ENCODE results near the gene DGKQ. TPM values are rescaled to one million over a fixed set of nuclear protein-coding genes. Genes with fewer than 3 reads are reported as not detected.

DGKQ gene
- total RNA-seq, 2 experiments from 2014 or later: 11.1 to 11.4 TPM

DNA sequence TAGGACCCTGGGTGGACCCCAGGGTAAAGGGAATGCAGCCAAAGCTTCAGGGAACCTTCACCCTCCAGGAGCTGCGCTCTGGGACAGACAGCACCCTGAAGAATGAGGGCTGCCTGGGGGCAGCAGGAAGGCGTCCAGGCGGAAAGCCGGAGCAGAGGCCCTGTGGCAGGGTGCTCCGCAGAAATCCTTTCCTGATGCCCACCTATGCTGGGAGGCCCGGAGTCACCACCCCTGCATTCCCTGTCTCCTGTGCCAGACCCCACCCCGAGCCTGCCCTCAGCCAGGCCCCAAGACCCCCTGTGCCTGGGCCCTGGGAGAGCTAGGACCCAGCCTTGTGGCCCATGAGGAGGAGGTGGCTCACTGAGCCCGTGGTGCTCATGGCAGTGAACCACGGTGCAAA is 1.3 kb upstream of the DGKQ start:
- POLR2A ChIA-PET: no interaction called here
- Mint-ChIP-seq H3K4me1 (ENCODE audit: low read depth) (peaks cover 8% of the 10 kb centered on the region), H3K4me3 (no peak overlapping the region), H3K36me3 (no peaks in the 10 kb centered on the region), H3K9me3 (no peaks in the 10 kb centered on the region), H3K27ac (no peak overlapping the region), H3K27me3 (no peaks in the 10 kb centered on the region)
- no peak for DNase-seq
- intact Hi-C loops (cut with micrococcal nuclease): loop anchor here (5.0 kb wide), 1 partner anchor 192 kb away; no protein-coding TSS in a partner anchor
- CTCF ChIA-PET: interaction anchor here (0.6 kb wide), 1 partner anchor 379 kb away, joined by 3 read pairs; no protein-coding TSS in a partner anchor

DNA sequence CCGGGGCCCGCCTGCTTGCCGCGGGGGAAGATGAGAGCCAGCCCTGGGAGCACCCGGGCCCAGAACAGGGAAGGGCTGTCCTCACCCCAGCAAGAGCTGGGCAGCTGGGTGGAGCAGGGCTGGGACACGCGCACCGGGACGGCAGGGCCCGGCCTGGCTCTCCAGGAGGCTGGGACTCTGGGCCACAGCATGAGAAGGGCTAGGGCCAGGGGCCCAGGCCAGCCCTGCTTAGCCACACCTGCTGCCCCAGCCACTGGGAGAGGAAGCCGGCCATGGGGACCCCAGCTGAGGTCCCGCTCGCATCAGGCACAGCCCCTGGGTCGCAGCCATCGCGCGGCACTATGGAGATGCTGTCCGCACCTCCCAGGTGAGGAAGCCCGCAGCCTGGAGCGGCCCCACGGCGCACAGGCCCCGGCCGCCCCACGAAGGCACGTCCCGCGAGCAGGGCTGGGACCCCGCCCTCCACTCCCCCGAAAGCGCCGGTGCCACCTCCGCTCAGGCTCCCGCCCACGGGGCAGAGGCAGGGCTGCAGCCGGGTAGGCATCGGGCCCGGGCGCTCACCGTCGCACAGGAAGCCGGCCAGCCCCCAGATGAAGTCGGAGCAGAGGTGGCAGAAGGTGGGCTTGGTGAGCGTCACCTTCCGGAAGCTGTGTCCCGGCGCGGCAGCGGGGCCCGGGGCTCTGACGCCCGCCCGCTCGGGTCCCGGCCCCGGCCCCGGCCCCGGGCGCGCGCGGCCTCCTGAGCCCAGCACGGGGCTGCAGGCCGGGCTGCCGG is 531 bp downstream of the DGKQ start:
- CTCF ChIA-PET: no interaction called here
- Mint-ChIP-seq H3K4me1 (ENCODE audit: low read depth) (peaks cover 8% of the 10 kb centered on the region), H3K27me3 (no peaks in the 10 kb centered on the region), H3K4me3 (peak overlapping the region; percentile 55), H3K27ac (no peak overlapping the region), H3K9me3 (no peaks in the 10 kb centered on the region), H3K36me3 (no peaks in the 10 kb centered on the region)
- POLR2A ChIA-PET: interaction anchor here (0.6 kb wide), 1 partner anchor 8 kb away, joined by 4 read pairs; no protein-coding TSS in a partner anchor
- peak; percentile 64 for DNase-seq
- intact Hi-C loops (cut with micrococcal nuclease): loop anchor here (1.0 to 5.0 kb wide), 4 partner anchors 14 to 191 kb away; partner anchors contain the start of genes FGFRL1, GAK, IDUA and TMEM175

DNA sequence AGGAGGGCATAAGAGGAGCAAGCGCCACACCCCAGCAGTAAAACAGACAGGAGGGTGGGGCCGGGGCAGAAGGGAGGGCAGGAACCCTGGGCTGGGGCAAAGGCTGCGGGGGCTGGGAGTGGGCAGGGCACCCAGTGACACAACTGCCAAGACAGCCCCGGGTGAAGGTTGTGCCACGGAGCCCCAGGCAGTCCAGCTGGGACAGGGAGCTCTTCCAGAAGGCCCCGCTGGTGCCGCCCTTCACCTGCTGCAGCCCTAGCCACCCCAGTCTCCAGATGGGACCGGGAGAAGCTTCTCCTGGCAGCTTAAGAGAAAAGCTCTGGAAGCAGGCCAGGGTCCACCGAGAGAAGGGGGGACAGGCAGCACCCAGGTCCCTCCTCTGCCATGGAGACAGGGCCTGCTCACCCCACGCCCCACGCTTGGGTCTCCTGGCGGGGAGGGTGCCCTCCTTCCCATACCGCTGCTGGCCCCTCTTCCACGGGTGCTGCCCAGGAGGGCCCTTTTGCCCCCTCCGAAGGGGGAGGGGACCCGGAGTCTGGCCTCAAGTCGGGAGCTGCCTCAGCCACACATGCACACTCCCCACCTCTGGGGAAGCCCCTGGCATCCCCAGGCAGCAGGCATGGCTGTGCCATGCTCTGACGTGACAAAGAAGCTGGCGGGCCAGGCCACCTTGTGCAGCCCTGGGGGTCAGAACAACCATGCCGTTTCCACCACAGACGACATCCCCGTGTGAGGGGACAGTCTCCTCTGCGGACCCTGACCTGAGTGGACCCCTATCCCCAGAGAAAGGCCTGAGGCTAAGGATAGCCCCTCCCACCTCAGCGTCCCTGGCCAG is 1.5 kb downstream of the DGKQ start:
- DNase-seq: no peak
- Mint-ChIP-seq H3K4me1 (ENCODE audit: low read depth) (peaks cover 8% of the 10 kb centered on the region), H3K9me3 (no peaks in the 10 kb centered on the region), H3K4me3 (peak overlapping the region; percentile 55), H3K36me3 (no peaks in the 10 kb centered on the region), H3K27me3 (no peaks in the 10 kb centered on the region), H3K27ac (no peak overlapping the region)
- ChIA-PET CTCF (no interaction called here), POLR2A (interaction anchor here (0.5 kb wide), 1 partner anchor 195 kb away, joined by 3 read pairs; no protein-coding TSS in a partner anchor)
- intact Hi-C loops (cut with micrococcal nuclease): loop anchor here (5.0 kb wide), 1 partner anchor 190 kb away; no protein-coding TSS in a partner anchor

- H3K4me3 Mint-ChIP-seq: no peak overlapping the region
- H3K36me3 Mint-ChIP-seq: no peaks in the 10 kb centered on the region
- H3K9me3 Mint-ChIP-seq: no peaks in the 10 kb centered on the region
- H3K4me1 Mint-ChIP-seq (ENCODE audit: low read depth): peaks cover 8% of the 10 kb centered on the region
- DNase-seq: no peak
- H3K27ac Mint-ChIP-seq: no peak overlapping the region
- ChIA-PET POLR2A (no interaction called here), CTCF (no interaction called here)
- intact Hi-C loops (cut with micrococcal nuclease): loop anchor here (5.0 kb wide), 1 partner anchor 189 kb away; no protein-coding TSS in a partner anchor
- H3K27me3 Mint-ChIP-seq: no peaks in the 10 kb centered on the region
Measured at GRCh38 chr4:970854-971520, 2.4 kb downstream of the DGKQ start.

DNA sequence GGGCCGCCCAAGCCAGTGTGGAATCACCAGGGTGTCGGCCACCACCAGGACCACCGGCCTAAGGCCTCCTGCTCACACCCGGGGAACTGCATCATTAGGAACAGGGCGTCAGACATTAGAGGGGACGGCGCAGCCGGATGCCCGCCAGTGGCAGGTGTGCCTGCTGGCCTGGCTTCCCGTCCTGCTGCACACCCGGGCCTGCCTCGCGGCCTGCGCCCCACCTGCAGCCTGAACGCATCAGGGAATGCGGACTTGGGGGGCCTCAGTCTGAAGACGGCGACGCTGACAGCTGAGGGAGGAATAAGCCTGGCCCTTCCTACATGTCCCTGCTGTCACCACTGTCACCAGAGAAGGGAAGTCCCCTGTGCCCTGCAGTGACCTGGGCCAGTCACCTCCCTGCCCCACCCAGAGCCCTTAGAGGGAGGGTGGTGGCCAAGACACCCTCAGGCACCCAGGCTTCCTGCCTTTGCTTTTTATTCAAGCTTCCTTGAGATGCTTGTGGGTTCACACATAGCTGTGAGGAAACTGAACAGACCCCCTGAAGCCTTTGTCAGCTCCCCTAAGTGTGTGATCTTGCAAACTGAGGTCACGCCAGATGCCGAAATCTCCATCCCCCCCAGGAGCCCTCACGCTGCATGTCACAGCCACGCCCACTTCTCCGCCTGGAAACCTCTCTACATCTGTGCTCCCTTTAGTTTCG is 3.2 kb downstream of the DGKQ start:
- CTCF ChIA-PET: no interaction called here
- intact Hi-C loops (cut with micrococcal nuclease): loop anchor here (5.0 kb wide), 1 partner anchor 188 kb away; no protein-coding TSS in a partner anchor

GRCh38 chr4:968621-969394 is 4.6 kb downstream of the DGKQ start:
- Mint-ChIP-seq H3K4me3 (no peak overlapping the region), H3K9me3 (no peaks in the 10 kb centered on the region), H3K27me3 (no peaks in the 10 kb centered on the region), H3K36me3 (no peaks in the 10 kb centered on the region), H3K4me1 (ENCODE audit: low read depth) (peaks cover 8% of the 10 kb centered on the region), H3K27ac (no peak overlapping the region)
- ChIA-PET POLR2A (no interaction called here), CTCF (no interaction called here)
- intact Hi-C loops (cut with micrococcal nuclease): no loop called here
- no peak for DNase-seq

More for the DNA sequence above, 3.2 kb downstream of the DGKQ start:
- Mint-ChIP-seq H3K36me3 (no peaks in the 10 kb centered on the region), H3K4me3 (no peak overlapping the region), H3K27ac (no peak overlapping the region), H3K27me3 (no peaks in the 10 kb centered on the region), H3K4me1 (ENCODE audit: low read depth) (peaks cover 8% of the 10 kb centered on the region), H3K9me3 (no peaks in the 10 kb centered on the region)
- DNase-seq: no peak
- POLR2A ChIA-PET: interaction anchor here (1.0 kb wide), 1 partner anchor 9 kb away, joined by 3 read pairs; no protein-coding TSS in a partner anchor

DNA sequence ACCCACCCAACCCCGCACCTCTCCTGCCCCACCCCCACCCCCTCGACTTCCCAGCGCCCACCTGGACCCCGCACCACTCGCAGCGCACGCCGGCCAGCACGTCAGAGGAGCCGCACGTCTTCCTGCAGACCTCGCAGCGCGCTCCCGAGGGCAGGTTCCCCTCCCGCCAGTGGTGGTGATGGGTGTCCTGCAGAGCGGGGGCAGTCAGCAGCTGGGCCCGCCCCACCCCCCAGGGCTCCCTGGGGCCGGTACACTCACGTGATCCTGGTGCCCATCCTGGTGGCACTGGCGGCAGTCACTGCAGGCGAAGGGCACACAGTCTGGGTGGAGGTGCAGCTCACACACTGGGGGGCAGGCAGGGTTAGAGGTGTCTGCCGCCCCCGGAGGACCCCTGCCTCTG is 5.1 kb downstream of the DGKQ start:
- CTCF ChIA-PET: no interaction called here
- intact Hi-C loops (cut with micrococcal nuclease): no loop called here
- Mint-ChIP-seq H3K27ac (no peak overlapping the region), H3K4me1 (ENCODE audit: low read depth) (peaks cover 8% of the 10 kb centered on the region), H3K4me3 (no peak overlapping the region), H3K9me3 (no peaks in the 10 kb centered on the region), H3K36me3 (no peaks in the 10 kb centered on the region), H3K27me3 (no peaks in the 10 kb centered on the region)
- DNase-seq: no peak
- POLR2A ChIA-PET: no interaction called here

DNA sequence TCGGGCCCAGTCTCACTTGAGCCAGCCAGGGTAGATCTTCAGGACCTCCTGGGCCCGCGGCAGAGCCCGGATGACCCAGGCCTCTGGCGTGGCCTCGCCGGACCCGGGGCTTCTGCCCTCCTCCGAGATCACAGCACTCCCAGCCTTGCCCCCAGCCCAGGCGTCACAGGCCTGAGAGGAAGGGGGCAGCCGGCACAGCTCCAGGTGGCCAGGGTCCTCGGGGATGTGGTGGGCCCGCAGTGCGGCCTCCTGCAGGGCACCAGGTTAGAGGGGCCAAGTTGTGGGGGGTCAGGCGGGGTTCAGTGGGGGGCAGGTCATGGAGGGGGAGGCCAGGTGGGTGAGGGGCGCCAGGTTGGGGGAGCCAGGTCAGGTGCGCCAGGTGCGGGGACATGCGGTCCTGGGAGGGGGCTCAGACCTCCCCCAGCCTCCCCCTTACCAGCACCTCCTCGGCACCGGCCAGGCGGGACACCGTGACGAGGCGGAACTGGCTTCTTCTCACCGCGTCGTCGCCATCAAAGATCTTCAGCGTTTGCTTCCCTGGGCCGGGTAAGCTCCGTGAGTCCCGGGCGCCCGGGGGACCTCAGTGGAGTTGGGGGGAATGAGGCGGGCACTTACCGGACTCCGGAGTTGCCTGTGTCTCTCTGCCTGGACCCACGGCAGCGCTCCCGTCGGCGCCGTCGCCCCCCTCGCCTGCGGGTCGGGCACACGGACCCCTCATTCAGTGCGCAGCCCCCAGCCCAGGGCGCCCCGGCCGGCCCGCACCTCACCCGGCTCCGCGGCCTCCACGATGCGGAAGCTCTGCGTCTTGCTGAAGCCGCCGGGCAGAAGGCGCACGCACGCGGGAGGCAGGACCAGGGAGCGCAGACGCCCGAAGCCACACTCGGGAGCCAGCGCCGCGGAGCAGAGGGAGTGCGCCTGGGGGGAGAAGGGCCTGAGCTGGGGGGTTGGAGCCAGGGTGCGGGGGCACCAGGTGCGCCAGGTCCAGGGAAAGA is 6.0 kb downstream of the DGKQ start:
- CTCF ChIA-PET: no interaction called here
- H3K4me1 Mint-ChIP-seq (ENCODE audit: low read depth): peaks cover 8% of the 10 kb centered on the region
- intact Hi-C loops (cut with micrococcal nuclease): no loop called here
- H3K36me3 Mint-ChIP-seq: no peaks in the 10 kb centered on the region
- DNase-seq: no peak
- POLR2A ChIA-PET: no interaction called here
- H3K27ac Mint-ChIP-seq: no peak overlapping the region
- no peak overlapping the region for H3K4me3 Mint-ChIP-seq
- H3K27me3 Mint-ChIP-seq: no peaks in the 10 kb centered on the region
- no peaks in the 10 kb centered on the region for H3K9me3 Mint-ChIP-seq

DNA sequence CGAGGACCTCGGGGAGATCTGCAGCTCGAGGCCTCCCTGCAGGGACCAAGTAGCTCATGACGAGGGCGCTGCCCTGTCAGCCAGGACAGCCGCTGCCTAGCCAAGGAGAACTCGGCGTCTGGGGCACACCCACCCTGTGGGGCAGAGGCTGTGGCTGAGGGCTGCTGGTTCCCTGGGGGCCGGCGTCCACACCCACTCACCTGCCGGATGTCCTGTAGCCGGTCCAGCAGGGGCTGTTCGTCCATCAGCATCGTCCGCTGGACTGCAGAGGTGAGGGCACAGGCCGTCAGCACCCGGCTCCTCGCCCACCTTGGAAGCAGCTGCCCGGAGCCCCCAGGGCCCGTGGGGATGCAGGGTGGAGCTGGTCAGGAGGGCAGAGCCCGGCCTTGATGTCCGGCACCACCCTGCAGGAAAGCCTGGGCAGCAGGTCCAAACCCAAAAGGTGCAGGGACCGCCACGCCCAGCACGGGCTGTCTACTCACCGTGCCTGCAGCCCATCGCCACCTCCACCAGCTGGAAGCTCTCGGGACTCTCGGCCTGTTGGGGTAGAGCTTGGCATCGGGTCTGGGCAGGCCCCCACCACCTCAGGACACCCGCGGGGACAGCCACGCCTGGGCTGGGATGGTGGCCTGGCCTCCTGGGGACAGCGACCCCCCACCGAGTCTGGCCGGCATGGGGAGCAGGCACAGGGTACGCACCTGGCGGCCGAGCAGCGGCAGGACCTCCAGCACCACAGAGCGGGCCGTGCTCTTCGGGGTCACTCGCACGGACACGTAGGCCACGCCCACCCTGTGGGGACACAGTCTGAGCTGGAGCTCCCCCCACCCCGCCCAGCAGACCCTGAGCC is 6.9 kb downstream of the DGKQ start:
- Mint-ChIP-seq H3K4me1 (ENCODE audit: low read depth) (peaks cover 8% of the 10 kb centered on the region), H3K36me3 (no peaks in the 10 kb centered on the region), H3K9me3 (no peaks in the 10 kb centered on the region), H3K27me3 (no peaks in the 10 kb centered on the region), H3K27ac (no peak overlapping the region), H3K4me3 (no peak overlapping the region)
- CTCF ChIA-PET: no interaction called here
- intact Hi-C loops (cut with micrococcal nuclease): no loop called here
- DNase-seq: no peak
- POLR2A ChIA-PET: no interaction called here

DNA sequence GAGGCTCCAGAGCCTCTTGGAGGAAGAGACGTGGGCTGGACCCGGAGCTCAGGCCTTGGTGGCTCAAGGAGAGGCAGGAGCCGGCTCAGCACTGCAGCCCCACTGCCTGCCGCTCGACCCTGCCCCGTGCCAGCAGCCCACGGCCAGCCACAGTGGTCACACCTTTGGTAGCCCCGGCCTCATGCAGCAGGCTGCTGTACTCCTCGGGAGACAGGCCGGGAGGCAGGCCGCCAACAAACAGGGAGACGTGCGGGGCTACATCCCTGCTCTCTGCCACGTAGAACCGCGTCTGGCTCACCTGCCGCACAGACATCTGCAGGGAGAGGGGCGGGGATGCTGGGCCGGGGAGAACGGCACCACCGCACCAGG is 7.6 kb downstream of the DGKQ start:
- Mint-ChIP-seq H3K36me3 (no peaks in the 10 kb centered on the region), H3K9me3 (no peaks in the 10 kb centered on the region), H3K27ac (no peak overlapping the region), H3K4me1 (ENCODE audit: low read depth) (peaks cover 4% of the 10 kb centered on the region), H3K4me3 (no peak overlapping the region), H3K27me3 (no peaks in the 10 kb centered on the region)
- intact Hi-C loops (cut with micrococcal nuclease): no loop called here
- ChIA-PET CTCF (no interaction called here), POLR2A (no interaction called here)
- DNase-seq: no peak

All from activated CD4-positive, alpha-beta memory T cell treated with anti-CD3 and anti-CD28 coated beads for 36 hours (primary cell).